HUES48 (cell line): ENCODE measurements around the gene DFFA.
A peak's percentile ranks its signal among the peaks of the same experiment; 100 is the strongest.

Experiments used
- H3K27ac ChIP-seq: one replicate; pipeline ENCODE4 v1.7.0; 2013; ENCODE audit warnings: low read depth, low read length, inconsistent platforms
- H3K27me3 ChIP-seq: 2 replicates; pipeline ENCODE4 v1.6.1; 2013; ENCODE audit warnings: mild to moderate bottlenecking, low read length; ENCODE audit not compliant: control insufficient read depth, insufficient read depth
- H3K36me3 ChIP-seq: 2 replicates; pipeline ENCODE4 v1.6.1; 2013; ENCODE audit warnings: low read length; ENCODE audit not compliant: control insufficient read depth, insufficient read depth
- H3K4me1 ChIP-seq: 2 replicates; pipeline ENCODE4 v1.6.1; 2013; ENCODE audit warnings: mild to moderate bottlenecking, low read length; ENCODE audit not compliant: control insufficient read depth, insufficient read depth
- H3K4me3 ChIP-seq: 2 replicates; pipeline ENCODE4 v1.5.1; 2013; ENCODE audit warnings: mild to moderate bottlenecking, low read depth, low read length
- H3K9ac ChIP-seq: 2 replicates; pipeline ENCODE4 v1.6.1; 2013; ENCODE audit warnings: mild to moderate bottlenecking, low read depth, low read length, moderate library complexity
- H3K9me3 ChIP-seq: 2 replicates; pipeline ENCODE4 v1.6.1; 2013; ENCODE audit warnings: low read length; ENCODE audit not compliant: control insufficient read depth, insufficient read depth

The DFFA gene

GRCh38 chr1:10502206-10502605 is 29.9 kb upstream of the DFFA start:
- no peak overlapping the region for H3K9ac ChIP-seq
- H3K4me1 ChIP-seq, result no peaks in the 10 kb centered on the region

GRCh38 chr1:10498231-10498630 is 25.9 kb upstream of the DFFA start:
- no peak overlapping the region for H3K9ac ChIP-seq
- H3K4me1 ChIP-seq, result peaks cover 5% of the 10 kb centered on the region
- H3K4me3 ChIP-seq, result no peak overlapping the region
- no peak overlapping the region for H3K27ac ChIP-seq
- no peaks in the 10 kb centered on the region for H3K9me3 ChIP-seq
- H3K36me3 ChIP-seq, result no peaks in the 10 kb centered on the region
- H3K27me3 ChIP-seq, result no peaks in the 10 kb centered on the region

More at GRCh38 chr1:10502206-10502605, 29.9 kb upstream of the DFFA start:
- H3K9me3 ChIP-seq, result no peaks in the 10 kb centered on the region
- H3K27ac ChIP-seq, result no peak overlapping the region
- H3K36me3 ChIP-seq, result no peaks in the 10 kb centered on the region
- H3K4me3 ChIP-seq, result no peak overlapping the region
- no peaks in the 10 kb centered on the region for H3K27me3 ChIP-seq

- Histone ChIP-seq H3K4me3 (no peak overlapping the region), H3K36me3 (no peaks in the 10 kb centered on the region), H3K27ac (no peak overlapping the region), H3K4me1 (peaks cover 5% of the 10 kb centered on the region), H3K27me3 (no peaks in the 10 kb centered on the region), H3K9me3 (no peaks in the 10 kb centered on the region), H3K9ac (no peak overlapping the region)
These were observed 24.8 kb upstream of the DFFA start for GRCh38 chr1:10497109-10497508.

- Histone ChIP-seq H3K36me3 (no peaks in the 10 kb centered on the region), H3K9ac (no peak overlapping the region), H3K4me1 (peaks cover 5% of the 10 kb centered on the region), H3K27me3 (no peaks in the 10 kb centered on the region), H3K9me3 (no peaks in the 10 kb centered on the region), H3K4me3 (no peak overlapping the region), H3K27ac (peak overlapping the region; percentile 32)
These were observed 23.6 kb upstream of the DFFA start for GRCh38 chr1:10495952-10496351.

- H3K9ac ChIP-seq, result no peak overlapping the region
- no peak overlapping the region for H3K4me3 ChIP-seq
These were observed 23.1 kb upstream of the DFFA start for GRCh38 chr1:10495475-10495817.

GRCh38 chr1:10494754-10495474 is 22.6 kb upstream of the DFFA start:
- H3K36me3 ChIP-seq, result no peaks in the 10 kb centered on the region
- peaks cover 11% of the 10 kb centered on the region for H3K4me1 ChIP-seq
- no peaks in the 10 kb centered on the region for H3K9me3 ChIP-seq
- no peak overlapping the region for H3K9ac ChIP-seq
- no peak overlapping the region for H3K4me3 ChIP-seq
- no peaks in the 10 kb centered on the region for H3K27me3 ChIP-seq
- H3K27ac ChIP-seq, result no peak overlapping the region

More at GRCh38 chr1:10495475-10495817, 23.1 kb upstream of the DFFA start:
- Histone ChIP-seq H3K27me3 (no peaks in the 10 kb centered on the region), H3K4me1 (peaks cover 5% of the 10 kb centered on the region), H3K9me3 (no peaks in the 10 kb centered on the region), H3K27ac (no peak overlapping the region), H3K36me3 (no peaks in the 10 kb centered on the region)

- no peak overlapping the region for H3K27ac ChIP-seq
- H3K9me3 ChIP-seq, result no peaks in the 10 kb centered on the region
- peaks cover 13% of the 10 kb centered on the region for H3K4me1 ChIP-seq
- H3K36me3 ChIP-seq, result no peaks in the 10 kb centered on the region
- no peaks in the 10 kb centered on the region for H3K27me3 ChIP-seq
- H3K4me3 ChIP-seq, result no peak overlapping the region
- H3K9ac ChIP-seq, result no peak overlapping the region
These were observed 22.1 kb upstream of the DFFA start for GRCh38 chr1:10494418-10494753.

- Histone ChIP-seq H3K4me3 (no peak overlapping the region), H3K9me3 (no peaks in the 10 kb centered on the region), H3K36me3 (no peaks in the 10 kb centered on the region), H3K27me3 (no peaks in the 10 kb centered on the region), H3K4me1 (peaks cover 13% of the 10 kb centered on the region), H3K9ac (no peak overlapping the region), H3K27ac (peak overlapping the region; percentile 81)
These were observed 18.1 kb upstream of the DFFA start for GRCh38 chr1:10490286-10490970.

GRCh38 chr1:10489291-10490055 is 17.1 kb upstream of the DFFA start:
- no peaks in the 10 kb centered on the region for H3K36me3 ChIP-seq
- H3K9ac ChIP-seq, result no peak overlapping the region

GRCh38 chr1:10484521-10484920 is 12.2 kb upstream of the DFFA start:
- H3K9me3 ChIP-seq, result no peaks in the 10 kb centered on the region
- no peak overlapping the region for H3K4me3 ChIP-seq
- H3K36me3 ChIP-seq, result no peaks in the 10 kb centered on the region; the same call in 1 of the 2 replicates
- no peaks in the 10 kb centered on the region for H3K4me1 ChIP-seq
- H3K9ac ChIP-seq, result no peak overlapping the region
- no peaks in the 10 kb centered on the region for H3K27me3 ChIP-seq
- no peak overlapping the region for H3K27ac ChIP-seq

More at GRCh38 chr1:10489291-10490055, 17.1 kb upstream of the DFFA start:
- H3K4me1 ChIP-seq, result peaks cover 9% of the 10 kb centered on the region; the same call in 1 of the 2 replicates
- no peaks in the 10 kb centered on the region for H3K9me3 ChIP-seq
- H3K4me3 ChIP-seq, result no peak overlapping the region
- H3K27ac ChIP-seq, result peak overlapping the region; percentile 81
- no peaks in the 10 kb centered on the region for H3K27me3 ChIP-seq

- Histone ChIP-seq H3K9me3 (no peaks in the 10 kb centered on the region), H3K4me3 (no peak overlapping the region), H3K27me3 (no peaks in the 10 kb centered on the region), H3K4me1 (peaks cover 6% of the 10 kb centered on the region; the same call in 1 of the 2 replicates), H3K36me3 (no peaks in the 10 kb centered on the region; the same call in 1 of the 2 replicates), H3K9ac (no peak overlapping the region), H3K27ac (no peak overlapping the region)
These were observed 8.3 kb upstream of the DFFA start for GRCh38 chr1:10480614-10481013.
